Prostate gland (tissue), 2 donors: ENCODE data around the gene ASH1L.

Experiments
- POLR2A ChIP-seq: fragments of 450-650 bp; IDR thresholded peaks from one replicate; pipeline ENCODE4 v1.6.1; 2016; ENCODE audit warnings: antibody characterized with exemption, mild to moderate bottlenecking
- POLR2AphosphoS5 ChIP-seq: sonication (generic); formaldehyde crosslinking; IDR thresholded peaks from one replicate; pipeline ENCODE4 v1.6.1; 2017; ENCODE audit warnings: antibody characterized with exemption
- TF ChIP-seq, protein P1 (sequence below), 4 experiments: fragments of 200-600 bp in 2 of 4; fragments of 450-650 bp in 2 of 4; sonication (generic) in 2 of 4; IDR thresholded peaks; 1 replicate in 3 of 4; 2 replicates in 1 of 4; pipeline ENCODE4 v1.5.1; 2016 to 2019; ENCODE audit warnings: antibody characterized with exemption in 4 of 4, mild to moderate bottlenecking in 2 of 4, moderate library complexity in 2 of 4

- TF ChIP-seq, protein P1, sequence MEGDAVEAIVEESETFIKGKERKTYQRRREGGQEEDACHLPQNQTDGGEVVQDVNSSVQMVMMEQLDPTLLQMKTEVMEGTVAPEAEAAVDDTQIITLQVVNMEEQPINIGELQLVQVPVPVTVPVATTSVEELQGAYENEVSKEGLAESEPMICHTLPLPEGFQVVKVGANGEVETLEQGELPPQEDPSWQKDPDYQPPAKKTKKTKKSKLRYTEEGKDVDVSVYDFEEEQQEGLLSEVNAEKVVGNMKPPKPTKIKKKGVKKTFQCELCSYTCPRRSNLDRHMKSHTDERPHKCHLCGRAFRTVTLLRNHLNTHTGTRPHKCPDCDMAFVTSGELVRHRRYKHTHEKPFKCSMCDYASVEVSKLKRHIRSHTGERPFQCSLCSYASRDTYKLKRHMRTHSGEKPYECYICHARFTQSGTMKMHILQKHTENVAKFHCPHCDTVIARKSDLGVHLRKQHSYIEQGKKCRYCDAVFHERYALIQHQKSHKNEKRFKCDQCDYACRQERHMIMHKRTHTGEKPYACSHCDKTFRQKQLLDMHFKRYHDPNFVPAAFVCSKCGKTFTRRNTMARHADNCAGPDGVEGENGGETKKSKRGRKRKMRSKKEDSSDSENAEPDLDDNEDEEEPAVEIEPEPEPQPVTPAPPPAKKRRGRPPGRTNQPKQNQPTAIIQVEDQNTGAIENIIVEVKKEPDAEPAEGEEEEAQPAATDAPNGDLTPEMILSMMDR (IDR thresholded peaks at IDR 0.05): no peak
- TF ChIP-seq POLR2AphosphoS5 (no peak), POLR2A (no peak)
Measured at GRCh38 chr1:155316922-155317321, 245.7 kb downstream of the ASH1L start.
